ENCODE results near the gene SHISA9.
A peak's percentile ranks its signal among the peaks of the same experiment; 100 is the strongest.

SHISA9 gene

GRCh38 chr16:12951976-12952375 lies 50.6 kb downstream of the SHISA9 start:
- no peak for DNase-seq (ENCODE audit: low spot score)

- no peak for DNase-seq (ENCODE audit: low spot score)
Measured at GRCh38 chr16:12958366-12958765, 57.0 kb downstream of the SHISA9 start.

- DNase-seq (ENCODE audit: low spot score) = no peak
Measured at GRCh38 chr16:12959072-12959471, 57.7 kb downstream of the SHISA9 start.

- no peak for DNase-seq (ENCODE audit: low spot score)
Measured at GRCh38 chr16:12961626-12962025, 60.2 kb downstream of the SHISA9 start.

GRCh38 chr16:12964461-12964860 lies 63.1 kb downstream of the SHISA9 start:
- no peak for DNase-seq (ENCODE audit: low spot score)

- DNase-seq (ENCODE audit: low spot score) = no peak
Measured at GRCh38 chr16:12965274-12965804, 63.9 kb downstream of the SHISA9 start.

GRCh38 chr16:12971241-12971640 lies 69.8 kb downstream of the SHISA9 start:
- DNase-seq (ENCODE audit: low spot score) = no peak

GRCh38 chr16:12972246-12972645 lies 70.8 kb downstream of the SHISA9 start:
- no peak for DNase-seq (ENCODE audit: low spot score)

GRCh38 chr16:12975766-12976165 lies 74.4 kb downstream of the SHISA9 start:
- no peak for DNase-seq (ENCODE audit: low spot score)

- DNase-seq (ENCODE audit: low spot score) = no peak
Measured at GRCh38 chr16:12976496-12976895, 75.1 kb downstream of the SHISA9 start.

- DNase-seq (ENCODE audit: low spot score) = peak; percentile 48
Measured at GRCh38 chr16:12976936-12977335, 75.5 kb downstream of the SHISA9 start.

- DNase-seq (ENCODE audit: low spot score) = no peak
Measured at GRCh38 chr16:12985516-12985915, 84.1 kb downstream of the SHISA9 start.

- no peak for DNase-seq (ENCODE audit: low spot score)
Measured at GRCh38 chr16:12988071-12988470, 86.7 kb downstream of the SHISA9 start.

GRCh38 chr16:12992066-12992465 lies 90.7 kb downstream of the SHISA9 start:
- DNase-seq (ENCODE audit: low spot score) = no peak

- no peak for DNase-seq (ENCODE audit: low spot score)
Measured at GRCh38 chr16:12994402-12994801, 93.0 kb downstream of the SHISA9 start.

GRCh38 chr16:12995721-12996372 lies 94.4 kb downstream of the SHISA9 start:
- DNase-seq (ENCODE audit: low spot score) = no peak

GRCh38 chr16:12998361-12999085 lies 97.1 kb downstream of the SHISA9 start:
- DNase-seq (ENCODE audit: low spot score) = no peak

GRCh38 chr16:12999368-12999767 lies 98.0 kb downstream of the SHISA9 start:
- no peak for DNase-seq (ENCODE audit: low spot score)

GRCh38 chr16:13005721-13006247 lies 104.4 kb downstream of the SHISA9 start:
- DNase-seq (ENCODE audit: low spot score) = no peak

GRCh38 chr16:13012601-13013000 lies 111.2 kb downstream of the SHISA9 start:
- DNase-seq (ENCODE audit: low spot score) = no peak

- no peak for DNase-seq (ENCODE audit: low spot score)
Measured at GRCh38 chr16:13013043-13013442, 111.6 kb downstream of the SHISA9 start.

- peak; percentile 52 for DNase-seq (ENCODE audit: low spot score)
Measured at GRCh38 chr16:13014476-13014875, 113.1 kb downstream of the SHISA9 start.

- no peak for DNase-seq (ENCODE audit: low spot score)
Measured at GRCh38 chr16:13018026-13018425, 116.6 kb downstream of the SHISA9 start.

Data from ecto neural progenitor cell (in vitro differentiated cells).